ENCODE data around the gene FAT1. TPM values are rescaled to one million over a fixed set of nuclear protein-coding genes. Genes with fewer than 3 reads are reported as not detected.

The FAT1 gene
- total RNA-seq, 1 experiment from 2014 or later, result 197 TPM

GRCh38 chr4:186703510-186703909, 20.1 kb downstream of the FAT1 start:
- Mint-ChIP-seq H3K27me3 (ENCODE audit: unreplicated experiment) (no peaks in the 10 kb centered on the region), H3K27ac (ENCODE audit: unreplicated experiment) (no peak overlapping the region), H3K4me1 (ENCODE audit: low read depth, unreplicated experiment) (peaks cover 65% of the 10 kb centered on the region), H3K36me3 (ENCODE audit: insufficient read depth, unreplicated experiment) (peaks cover 33% of the 10 kb centered on the region), H3K9me3 (ENCODE audit: low read depth, unreplicated experiment) (no peaks in the 10 kb centered on the region), H3K4me3 (ENCODE audit: low read depth, unreplicated experiment) (no peak overlapping the region)
- no peak for TF ChIP-seq CTCF (IDR thresholded peaks at IDR 0.05; ENCODE audit: unreplicated experiment)
- CTCF ChIA-PET, result no interaction called here
- intact Hi-C loops (cut with micrococcal nuclease; ENCODE audit: unreplicated experiment), result no loop called here
- BruUV-seq (replicated peaks), result no TSS peak
- DNase-seq, result no peak

GRCh38 chr4:186702940-186703339, 20.7 kb downstream of the FAT1 start:
- intact Hi-C loops (cut with micrococcal nuclease; ENCODE audit: unreplicated experiment), result no loop called here
- Mint-ChIP-seq H3K9me3 (ENCODE audit: low read depth, unreplicated experiment) (no peaks in the 10 kb centered on the region), H3K4me3 (ENCODE audit: low read depth, unreplicated experiment) (peak overlapping the region; percentile 59), H3K27ac (ENCODE audit: unreplicated experiment) (peak overlapping the region; percentile 56), H3K36me3 (ENCODE audit: insufficient read depth, unreplicated experiment) (peaks cover 33% of the 10 kb centered on the region), H3K4me1 (ENCODE audit: low read depth, unreplicated experiment) (peaks cover 70% of the 10 kb centered on the region), H3K27me3 (ENCODE audit: unreplicated experiment) (no peaks in the 10 kb centered on the region)
- DNase-seq, result no peak
- no peak for TF ChIP-seq CTCF (IDR thresholded peaks at IDR 0.05; ENCODE audit: unreplicated experiment)
- CTCF ChIA-PET, result no interaction called here
- BruUV-seq (replicated peaks), result no TSS peak

GRCh38 chr4:186702297-186702696, 21.4 kb downstream of the FAT1 start:
- Mint-ChIP-seq H3K27ac (ENCODE audit: unreplicated experiment) (peak overlapping the region; percentile 56), H3K27me3 (ENCODE audit: unreplicated experiment) (no peaks in the 10 kb centered on the region), H3K4me1 (ENCODE audit: low read depth, unreplicated experiment) (peaks cover 77% of the 10 kb centered on the region), H3K36me3 (ENCODE audit: insufficient read depth, unreplicated experiment) (peaks cover 33% of the 10 kb centered on the region), H3K9me3 (ENCODE audit: low read depth, unreplicated experiment) (no peaks in the 10 kb centered on the region), H3K4me3 (ENCODE audit: low read depth, unreplicated experiment) (peak overlapping the region; percentile 59)
- intact Hi-C loops (cut with micrococcal nuclease; ENCODE audit: unreplicated experiment), result no loop called here
- no TSS peak for BruUV-seq (replicated peaks)
- no peak for TF ChIP-seq CTCF (IDR thresholded peaks at IDR 0.05; ENCODE audit: unreplicated experiment)
- CTCF ChIA-PET, result no interaction called here
- DNase-seq, result no peak

GRCh38 chr4:186701788-186702187, 21.9 kb downstream of the FAT1 start:
- DNase-seq, result no peak
- Mint-ChIP-seq H3K36me3 (ENCODE audit: insufficient read depth, unreplicated experiment) (peaks cover 28% of the 10 kb centered on the region), H3K9me3 (ENCODE audit: low read depth, unreplicated experiment) (no peaks in the 10 kb centered on the region), H3K27ac (ENCODE audit: unreplicated experiment) (peak overlapping the region; percentile 67), H3K4me1 (ENCODE audit: low read depth, unreplicated experiment) (peaks cover 76% of the 10 kb centered on the region), H3K27me3 (ENCODE audit: unreplicated experiment) (no peaks in the 10 kb centered on the region), H3K4me3 (ENCODE audit: low read depth, unreplicated experiment) (peak overlapping the region; percentile 59)
- TF ChIP-seq CTCF (IDR thresholded peaks at IDR 0.05; ENCODE audit: unreplicated experiment), result no peak
- intact Hi-C loops (cut with micrococcal nuclease; ENCODE audit: unreplicated experiment), result no loop called here
- BruUV-seq (replicated peaks), result no TSS peak
- CTCF ChIA-PET, result no interaction called here
